Mammary epithelial cell (primary cell): ENCODE data around the gene GLRX3.

Source experiments
- EZH2 ChIP-seq: IDR thresholded peaks from 2 replicates; pipeline ENCODE4 v1.6.1; 2012; ENCODE audit warnings: low read length, inconsistent platforms, borderline replicate concordance
- TF ChIP-seq, protein P1 (sequence below), 2 donors: IDR thresholded peaks in 1 of 2; conservative IDR thresholded peaks in 1 of 2; 2 replicates each; pipeline ENCODE4 v1.5.1; 2011 to 2012; ENCODE audit warnings: inconsistent platforms in 2 of 2, low read length in 2 of 2, mild to moderate bottlenecking in 2 of 2, control low read depth in 1 of 2, low read depth in 1 of 2; ENCODE audit not compliant: insufficient read depth in 1 of 2; ENCODE audit errors: extremely low read depth in 1 of 2

- TF ChIP-seq, protein P1, sequence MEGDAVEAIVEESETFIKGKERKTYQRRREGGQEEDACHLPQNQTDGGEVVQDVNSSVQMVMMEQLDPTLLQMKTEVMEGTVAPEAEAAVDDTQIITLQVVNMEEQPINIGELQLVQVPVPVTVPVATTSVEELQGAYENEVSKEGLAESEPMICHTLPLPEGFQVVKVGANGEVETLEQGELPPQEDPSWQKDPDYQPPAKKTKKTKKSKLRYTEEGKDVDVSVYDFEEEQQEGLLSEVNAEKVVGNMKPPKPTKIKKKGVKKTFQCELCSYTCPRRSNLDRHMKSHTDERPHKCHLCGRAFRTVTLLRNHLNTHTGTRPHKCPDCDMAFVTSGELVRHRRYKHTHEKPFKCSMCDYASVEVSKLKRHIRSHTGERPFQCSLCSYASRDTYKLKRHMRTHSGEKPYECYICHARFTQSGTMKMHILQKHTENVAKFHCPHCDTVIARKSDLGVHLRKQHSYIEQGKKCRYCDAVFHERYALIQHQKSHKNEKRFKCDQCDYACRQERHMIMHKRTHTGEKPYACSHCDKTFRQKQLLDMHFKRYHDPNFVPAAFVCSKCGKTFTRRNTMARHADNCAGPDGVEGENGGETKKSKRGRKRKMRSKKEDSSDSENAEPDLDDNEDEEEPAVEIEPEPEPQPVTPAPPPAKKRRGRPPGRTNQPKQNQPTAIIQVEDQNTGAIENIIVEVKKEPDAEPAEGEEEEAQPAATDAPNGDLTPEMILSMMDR (conservative IDR thresholded peaks at IDR 0.05 in 1 of 2, IDR thresholded peaks at IDR 0.05 in 1 of 2; ENCODE audit: extremely low read depth in 1 of 2, insufficient read depth in 1 of 2, low read depth in 1 of 2, low read length in 2 of 2), result no peak
- TF ChIP-seq EZH2, result no peak
These were observed 64.2 kb downstream of the GLRX3 start for GRCh38 chr10:130200179-130201042.
